Astrocyte (in vitro differentiated cells and primary cell): Measurements from ENCODE around the gene ITSN1. TPM values are rescaled to one million over a fixed set of nuclear protein-coding genes. Genes with fewer than 3 reads are reported as not detected.

Experiments
- DNase-seq: peaks from one replicate; pipeline ENCODE4 v3.0.0-alpha.2; 2010; ENCODE audit warnings: low read depth
- FAIRE-seq: peaks from 2 replicates; lab custom pipeline; 2011; peaks lifted over from hg19 to GRCh38; lab: Jason Lieb, UNC
- H2AFZ ChIP-seq: 2 replicates; pipeline ENCODE4 v1.6.0; 2012; ENCODE audit warnings: low read depth, low read length, inconsistent platforms
- H3K27ac ChIP-seq: 2 replicates; pipeline ENCODE4 v1.5.1; 2011; ENCODE audit warnings: low read depth, low read length, inconsistent platforms
- H3K27me3 ChIP-seq: 2 replicates; pipeline ENCODE4 v1.6.0; 2011; ENCODE audit warnings: low read length, inconsistent platforms; ENCODE audit not compliant: insufficient read depth
- H3K36me3 ChIP-seq: 2 replicates; pipeline ENCODE4 v1.5.1; 2011; ENCODE audit warnings: low read length, inconsistent platforms; ENCODE audit not compliant: insufficient read depth
- H3K4me1 ChIP-seq: 2 replicates; pipeline ENCODE4 v1.5.1; 2011; ENCODE audit warnings: low read length, inconsistent platforms; ENCODE audit not compliant: insufficient read depth
- H3K4me2 ChIP-seq: 2 replicates; pipeline ENCODE4 v1.6.0; 2012; ENCODE audit warnings: low read length, inconsistent platforms
- H3K4me3 ChIP-seq: 2 replicates; pipeline ENCODE4 v1.5.1; 2011; ENCODE audit warnings: low read depth, mild to moderate bottlenecking, low read length, inconsistent platforms; ENCODE audit not compliant: insufficient read depth
- H3K79me2 ChIP-seq: 2 replicates; pipeline ENCODE4 v1.6.0; 2012; ENCODE audit warnings: mild to moderate bottlenecking, low read length, inconsistent platforms; ENCODE audit not compliant: insufficient read depth
- H3K9ac ChIP-seq: 2 replicates; pipeline ENCODE4 v1.6.0; 2012; ENCODE audit warnings: mild to moderate bottlenecking, low read length, inconsistent platforms
- H3K9me3 ChIP-seq: 2 replicates; pipeline ENCODE4 v1.5.1; 2012; ENCODE audit warnings: low read depth, mild to moderate bottlenecking, low read length, inconsistent platforms; ENCODE audit not compliant: insufficient read depth
- H4K20me1 ChIP-seq: 2 replicates; pipeline ENCODE4 v1.6.0; 2012; ENCODE audit warnings: low read length, inconsistent platforms; ENCODE audit not compliant: insufficient read depth
- H3K27ac Mint-ChIP-seq: one replicate; pipeline ENCODE4 v1.8.0; 2021; ENCODE audit warnings: mild to moderate bottlenecking, mixed read lengths; ENCODE audit not compliant: unreplicated experiment
- H3K27me3 Mint-ChIP-seq: one replicate; pipeline ENCODE4 v1.8.0; 2021; ENCODE audit warnings: low read depth, mixed read lengths; ENCODE audit not compliant: unreplicated experiment
- H3K36me3 Mint-ChIP-seq: one replicate; pipeline ENCODE4 v1.8.0; 2021; ENCODE audit warnings: low read depth, mixed read lengths; ENCODE audit not compliant: unreplicated experiment
- H3K4me1 Mint-ChIP-seq: one replicate; pipeline ENCODE4 v1.8.0; 2021; ENCODE audit warnings: low read depth, mixed read lengths; ENCODE audit not compliant: unreplicated experiment
- H3K4me3 Mint-ChIP-seq: one replicate; pipeline ENCODE4 v1.8.0; 2021; ENCODE audit warnings: mild to moderate bottlenecking, moderate library complexity, mixed read lengths; ENCODE audit not compliant: unreplicated experiment
- H3K9me3 Mint-ChIP-seq: one replicate; pipeline ENCODE4 v1.8.0; 2021; ENCODE audit warnings: mild to moderate bottlenecking, mixed read lengths; ENCODE audit not compliant: unreplicated experiment
- CTCF ChIP-seq: IDR thresholded peaks from 2 replicates; pipeline ENCODE4 v1.5.1; 2011; ENCODE audit warnings: low read depth, mild to moderate bottlenecking, inconsistent platforms, low read length, moderate library complexity; ENCODE audit not compliant: insufficient read depth
- EZH2 ChIP-seq: IDR thresholded peaks from 2 replicates; pipeline ENCODE4 v1.6.1; 2012; ENCODE audit warnings: mild to moderate bottlenecking, low read length, inconsistent platforms; ENCODE audit not compliant: insufficient read depth
- total RNA-seq: library from RNA; stranded (reverse); gene quantifications from 2 replicates; pipeline ENCODE4 v1.2.1, GENCODE V29; 2021

ITSN1 gene
- total RNA-seq, 1 donor from 2014 or later = 77.3 TPM

- DNase-seq (no peak), FAIRE-seq (no peak)
- Mint-ChIP-seq H3K27ac (no peak overlapping the region), H3K9me3 (peaks cover 5% of the 10 kb centered on the region), H3K27me3 (no peaks in the 10 kb centered on the region), H3K36me3 (peaks cover 8% of the 10 kb centered on the region), H3K4me1 (peaks cover 14% of the 10 kb centered on the region), H3K4me3 (no peak overlapping the region)
- Histone ChIP-seq H2AFZ (no peak overlapping the region), H3K27ac (no peak overlapping the region), H3K4me1 (no peaks in the 10 kb centered on the region), H3K9ac (no peak overlapping the region), H3K27me3 (no peaks in the 10 kb centered on the region), H3K4me3 (no peak overlapping the region), H3K9me3 (no peaks in the 10 kb centered on the region), H3K36me3 (no peaks in the 10 kb centered on the region), H4K20me1 (peaks cover 53% of the 10 kb centered on the region), H3K79me2 (peaks cover 94% of the 10 kb centered on the region), H3K4me2 (no peak overlapping the region)
- no peak for TF ChIP-seq CTCF
- no peak for TF ChIP-seq EZH2
Observed at GRCh38 chr21:33664135-33664534, 21.8 kb downstream of the ITSN1 start.

DNA sequence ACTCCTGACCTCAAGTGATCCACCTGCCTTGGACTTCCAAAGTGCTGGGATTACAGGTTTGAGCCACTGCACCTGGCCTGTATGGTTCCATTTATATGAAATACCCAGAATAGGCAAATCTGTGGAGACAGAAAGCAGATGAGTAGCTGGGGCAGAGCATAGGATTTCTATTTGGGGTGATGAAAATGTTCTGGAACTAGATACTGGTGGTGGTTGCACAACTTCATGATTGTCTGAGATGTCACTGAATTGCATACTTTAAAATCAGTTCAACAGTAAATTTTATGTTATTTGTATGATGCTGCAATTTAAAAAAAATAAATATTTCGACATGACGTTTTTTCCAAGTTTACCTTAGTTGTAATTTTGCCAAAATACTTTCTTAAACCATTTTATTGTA lies 23.9 kb downstream of the ITSN1 start:
- Mint-ChIP-seq H3K4me3 (no peak overlapping the region), H3K36me3 (peaks cover 8% of the 10 kb centered on the region), H3K9me3 (peaks cover 5% of the 10 kb centered on the region), H3K4me1 (peaks cover 16% of the 10 kb centered on the region), H3K27me3 (no peaks in the 10 kb centered on the region), H3K27ac (no peak overlapping the region)
- Histone ChIP-seq H3K27me3 (no peaks in the 10 kb centered on the region), H3K36me3 (no peaks in the 10 kb centered on the region), H3K27ac (no peak overlapping the region), H3K4me1 (peaks cover 3% of the 10 kb centered on the region), H4K20me1 (peaks cover 72% of the 10 kb centered on the region), H3K79me2 (peaks cover 94% of the 10 kb centered on the region), H2AFZ (no peak overlapping the region), H3K4me2 (no peak overlapping the region), H3K9me3 (no peaks in the 10 kb centered on the region), H3K9ac (no peak overlapping the region), H3K4me3 (no peak overlapping the region)
- DNase-seq = no peak
- no peak for FAIRE-seq
- TF ChIP-seq CTCF (no peak), EZH2 (no peak)

GRCh38 chr21:33667636-33668035 lies 25.3 kb downstream of the ITSN1 start:
- DNase-seq (no peak), FAIRE-seq (no peak)
- Histone ChIP-seq H2AFZ (no peak overlapping the region), H3K27me3 (no peaks in the 10 kb centered on the region), H3K36me3 (no peaks in the 10 kb centered on the region), H3K4me3 (no peak overlapping the region), H3K79me2 (peaks cover 92% of the 10 kb centered on the region), H3K4me1 (peaks cover 3% of the 10 kb centered on the region), H3K4me2 (no peak overlapping the region), H4K20me1 (peaks cover 63% of the 10 kb centered on the region), H3K9me3 (no peaks in the 10 kb centered on the region), H3K9ac (no peak overlapping the region), H3K27ac (no peak overlapping the region)
- TF ChIP-seq CTCF (no peak), EZH2 (no peak)
- Mint-ChIP-seq H3K27me3 (no peaks in the 10 kb centered on the region), H3K4me1 (peaks cover 15% of the 10 kb centered on the region), H3K27ac (no peak overlapping the region), H3K9me3 (no peaks in the 10 kb centered on the region), H3K36me3 (peaks cover 4% of the 10 kb centered on the region), H3K4me3 (no peak overlapping the region)
